ENCODE measurements around the gene METAP1D.
"Not testable (repeated sequence)": the region's sequence is repeated elsewhere in the genome, so short reads cannot be mapped to it uniquely, and the experiment has no call there.

The METAP1D gene

DNA sequence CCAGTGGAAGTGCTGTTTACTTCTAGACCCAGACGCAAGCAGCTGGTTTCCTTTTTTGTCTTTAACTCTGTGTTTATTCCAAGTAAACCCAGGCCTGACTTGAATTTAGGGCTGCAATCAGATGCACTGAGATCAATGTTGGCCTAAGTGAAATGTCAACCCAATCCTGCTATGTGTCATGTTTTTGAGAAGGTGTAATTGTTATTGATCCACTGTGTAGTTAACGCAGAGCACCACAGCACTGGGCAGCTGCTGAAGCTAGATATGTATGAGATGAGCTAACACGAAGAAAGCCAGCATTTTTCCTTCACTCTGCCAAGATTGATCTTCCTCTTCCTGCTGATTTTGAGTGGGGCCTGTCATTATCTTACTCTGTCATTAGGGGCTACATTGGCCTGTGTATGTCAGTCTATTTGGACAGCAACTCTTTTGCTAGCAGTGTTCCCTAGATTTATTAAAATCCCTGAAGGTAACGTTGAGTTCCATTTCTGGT, 66.7 kb downstream of the METAP1D start:
- no peaks in the 10 kb centered on the region for H3K27me3 ChIP-seq
- no peaks in the 10 kb centered on the region for H3K9me3 ChIP-seq
- no peak for DNase-seq
- H3K4me1 ChIP-seq, result no peaks in the 10 kb centered on the region
- TF ChIP-seq CTCF (IDR thresholded peaks at IDR 0.05; ENCODE audit: low read depth, low read length), result no peak
- H3K36me3 ChIP-seq, result no peaks in the 10 kb centered on the region
- H3K4me3 ChIP-seq (ENCODE audit: low read depth, low read length), result no peak overlapping the region

DNA sequence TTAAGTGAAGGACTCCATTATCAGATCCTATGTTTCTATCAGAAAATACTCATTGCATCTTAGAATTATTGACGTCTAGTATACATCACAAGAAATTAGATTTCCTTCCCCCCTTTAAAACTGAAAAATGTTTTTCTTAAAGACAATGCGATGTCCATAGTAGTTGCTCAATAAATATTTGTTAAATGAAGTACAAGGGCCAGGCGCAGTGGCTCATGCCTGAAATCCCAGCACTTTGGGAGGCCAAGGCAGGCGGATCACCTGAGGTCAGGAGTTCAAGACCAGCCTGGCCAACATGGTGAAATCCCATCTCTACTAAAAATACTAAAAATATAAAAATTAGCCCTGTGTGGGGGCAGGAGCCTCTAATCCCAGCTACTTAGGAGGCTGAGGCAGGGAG, 68.2 kb downstream of the METAP1D start:
- not testable (repeated sequence) for H3K9me3 ChIP-seq; H3K4me1 ChIP-seq; DNase-seq; H3K4me3 ChIP-seq (ENCODE audit: low read depth, low read length); H3K36me3 ChIP-seq; H3K27me3 ChIP-seq

DNA sequence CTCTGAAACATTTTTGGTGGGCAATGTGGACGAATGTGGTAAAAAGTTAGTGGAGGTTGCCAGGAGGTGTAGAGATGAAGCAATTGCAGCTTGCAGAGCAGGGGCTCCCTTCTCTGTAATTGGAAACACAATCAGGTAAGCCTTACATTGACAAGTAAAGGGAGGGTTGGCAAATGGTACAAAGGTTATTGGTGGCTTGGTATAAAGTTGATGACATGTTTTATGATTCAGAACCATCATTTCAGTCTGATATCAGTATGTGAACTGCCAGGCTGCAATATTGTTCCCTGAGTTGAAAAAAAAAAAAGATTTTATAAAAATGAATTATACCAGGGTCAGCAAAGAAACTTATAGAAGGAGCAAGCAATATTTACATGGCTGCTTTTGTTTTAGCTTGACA, 71.2 kb downstream of the METAP1D start:
- no peaks in the 10 kb centered on the region for H3K36me3 ChIP-seq
- no peak for DNase-seq
- TF ChIP-seq CTCF (IDR thresholded peaks at IDR 0.05; ENCODE audit: low read depth, low read length), result no peak

DNA sequence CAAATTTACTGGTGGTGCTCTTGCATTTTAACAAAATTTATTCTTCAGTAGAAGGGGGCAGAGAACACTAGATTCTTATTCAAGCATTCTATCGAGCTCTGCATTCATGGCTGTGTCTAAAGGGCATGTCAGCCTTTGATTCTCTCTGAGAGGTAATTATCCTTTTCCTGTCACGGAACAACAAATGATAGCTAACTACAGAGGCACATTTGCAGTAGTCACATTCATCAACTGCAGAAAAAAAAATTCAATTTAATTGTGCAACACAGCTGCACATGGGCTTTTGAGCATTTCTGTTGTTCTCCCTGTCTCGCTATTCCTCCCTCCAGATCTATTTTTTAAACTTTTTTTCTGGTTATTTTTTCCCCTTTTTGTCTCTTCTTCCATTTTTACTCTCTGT, 72.5 kb downstream of the METAP1D start:
- no peak for TF ChIP-seq CTCF (IDR thresholded peaks at IDR 0.05; ENCODE audit: low read depth, low read length)
- Histone ChIP-seq H3K36me3 (no peaks in the 10 kb centered on the region), H3K9me3 (no peaks in the 10 kb centered on the region), H3K4me3 (ENCODE audit: low read depth, low read length) (no peak overlapping the region), H3K4me1 (no peaks in the 10 kb centered on the region), H3K27me3 (no peaks in the 10 kb centered on the region)
- DNase-seq, result no peak

More for the DNA sequence above, 71.2 kb downstream of the METAP1D start:
- H3K4me3 ChIP-seq (ENCODE audit: low read depth, low read length), result no peak overlapping the region
- H3K4me1 ChIP-seq, result no peaks in the 10 kb centered on the region
- no peaks in the 10 kb centered on the region for H3K27me3 ChIP-seq
- H3K9me3 ChIP-seq, result no peaks in the 10 kb centered on the region

DNA sequence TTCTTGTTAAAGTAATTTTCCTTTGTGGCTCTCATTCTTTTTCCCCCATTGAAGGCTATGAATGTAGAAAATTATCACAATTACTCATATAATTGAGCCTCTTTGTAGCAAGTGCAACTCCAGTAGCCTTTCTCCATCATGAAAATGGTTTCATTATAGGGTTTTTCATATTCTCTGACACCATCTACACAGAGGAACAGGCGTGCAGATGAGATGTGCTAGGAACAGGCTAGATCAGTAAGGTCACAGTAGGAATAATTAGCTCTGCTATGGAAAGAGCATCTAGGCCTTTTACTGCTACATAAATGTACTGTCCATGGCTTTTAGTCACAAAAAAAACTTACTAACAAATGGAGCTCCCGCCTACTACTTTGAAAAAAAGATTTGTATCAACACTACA, 73.0 kb downstream of the METAP1D start:
- H3K36me3 ChIP-seq, result no peaks in the 10 kb centered on the region
- no peak for TF ChIP-seq CTCF (IDR thresholded peaks at IDR 0.05; ENCODE audit: low read depth, low read length)
- no peak overlapping the region for H3K4me3 ChIP-seq (ENCODE audit: low read depth, low read length)

DNA sequence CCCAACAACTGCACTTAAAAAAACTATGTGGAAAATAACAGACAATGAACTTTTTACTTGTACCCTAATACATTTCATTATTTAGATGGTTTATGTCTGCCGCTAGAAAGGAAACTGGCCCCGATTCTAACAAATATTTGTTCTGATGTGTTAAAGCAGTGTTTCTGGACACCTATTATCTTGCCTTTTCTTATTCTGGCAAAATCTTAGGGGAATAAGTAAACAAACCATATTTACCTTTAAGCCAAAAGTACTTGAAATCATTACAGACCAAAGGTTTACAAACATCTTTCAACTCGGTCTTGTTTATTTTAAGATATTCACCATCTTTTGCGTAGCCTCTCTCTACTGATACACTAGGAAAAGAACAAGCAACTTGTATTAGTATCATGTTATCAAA, 73.8 kb downstream of the METAP1D start:
- no peak for DNase-seq
- Histone ChIP-seq H3K9me3 (no peaks in the 10 kb centered on the region), H3K4me3 (ENCODE audit: low read depth, low read length) (no peak overlapping the region), H3K4me1 (no peaks in the 10 kb centered on the region), H3K27me3 (no peaks in the 10 kb centered on the region), H3K36me3 (no peaks in the 10 kb centered on the region)
- TF ChIP-seq CTCF (IDR thresholded peaks at IDR 0.05; ENCODE audit: low read depth, low read length), result no peak

More for the DNA sequence above, 73.0 kb downstream of the METAP1D start:
- no peaks in the 10 kb centered on the region for H3K9me3 ChIP-seq
- H3K27me3 ChIP-seq, result no peaks in the 10 kb centered on the region
- H3K4me1 ChIP-seq, result no peaks in the 10 kb centered on the region
- no peak for DNase-seq

GRCh38 chr2:172074254-172074653, 74.5 kb downstream of the METAP1D start:
- H3K9me3 ChIP-seq, result no peaks in the 10 kb centered on the region
- H3K27me3 ChIP-seq, result no peaks in the 10 kb centered on the region
- H3K4me1 ChIP-seq, result no peaks in the 10 kb centered on the region
- no peak for TF ChIP-seq CTCF (IDR thresholded peaks at IDR 0.05; ENCODE audit: low read depth, low read length)
- DNase-seq, result no peak
- no peak overlapping the region for H3K4me3 ChIP-seq (ENCODE audit: low read depth, low read length)
- no peaks in the 10 kb centered on the region for H3K36me3 ChIP-seq
